ENCODE results near the gene TBC1D9.

Gene TBC1D9

DNA sequence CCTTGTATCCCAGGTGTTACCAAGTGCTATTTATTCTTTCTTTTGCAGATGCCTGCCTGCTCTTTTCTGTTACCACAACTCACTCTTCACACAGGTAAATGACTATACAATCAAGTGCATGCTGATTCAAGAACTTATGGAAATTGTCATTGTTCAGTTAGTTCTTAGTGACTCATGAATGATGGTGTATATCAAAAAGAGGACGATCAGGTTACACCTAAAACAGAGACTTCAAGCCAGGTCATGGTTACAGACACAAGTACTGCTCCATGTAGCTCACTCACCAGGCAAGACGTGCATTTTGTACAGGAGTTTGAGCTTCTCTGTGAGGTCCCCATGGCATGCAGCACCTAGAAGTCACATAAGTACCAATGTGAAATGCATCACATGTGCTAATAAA is 128.2 kb downstream of the TBC1D9 start:
- DNase-seq (ENCODE audit: extremely low read depth in 1 of 2, low read depth in 1 of 2), result no peak

GRCh38 chr4:140626661-140627376 is 129.4 kb downstream of the TBC1D9 start:
- DNase-seq (ENCODE audit: extremely low read depth in 1 of 2, low read depth in 1 of 2), result no peak

DNA sequence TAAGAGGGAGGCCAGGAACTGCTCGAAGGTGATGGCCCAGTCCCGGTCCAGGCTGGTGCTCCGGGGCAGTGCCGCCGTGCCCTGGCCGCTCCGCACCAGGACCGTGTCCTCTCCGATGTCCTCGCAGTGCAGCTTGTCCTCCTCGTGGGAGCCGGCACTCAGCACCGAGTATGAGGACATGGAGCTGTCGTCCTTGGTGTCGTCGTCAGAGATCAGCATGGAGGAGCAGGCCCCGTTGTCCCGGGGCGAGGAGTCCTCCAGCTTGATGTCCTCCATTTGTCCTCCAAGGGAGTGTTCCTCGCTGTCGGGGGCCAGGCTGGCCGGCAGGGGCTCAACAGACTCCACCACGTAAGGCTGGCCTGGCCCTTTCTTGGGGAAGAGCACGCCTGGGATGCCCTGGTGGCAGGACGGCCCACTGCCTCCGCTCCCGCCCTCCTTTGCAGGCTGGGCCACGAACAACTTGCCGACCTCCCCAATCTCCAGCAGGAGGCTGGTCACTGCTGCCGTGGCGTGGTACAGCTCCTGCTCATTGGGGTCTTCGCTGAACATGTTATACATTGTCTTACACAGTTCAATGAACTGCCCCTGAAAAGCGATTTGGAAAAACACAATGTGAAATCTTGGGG is 133.7 kb downstream of the TBC1D9 start:
- DNase-seq (ENCODE audit: extremely low read depth in 1 of 2, low read depth in 1 of 2), result no peak

GRCh38 chr4:140621161-140621560 is 135.0 kb downstream of the TBC1D9 start:
- DNase-seq (ENCODE audit: extremely low read depth in 1 of 2, low read depth in 1 of 2), result no peak

GRCh38 chr4:140617499-140618248 is 138.5 kb downstream of the TBC1D9 start:
- no peak for DNase-seq (ENCODE audit: extremely low read depth in 1 of 2, low read depth in 1 of 2)

- no peak for DNase-seq (ENCODE audit: extremely low read depth in 1 of 2, low read depth in 1 of 2)
Measured at GRCh38 chr4:140615451-140615850, 140.7 kb downstream of the TBC1D9 start.

DNA sequence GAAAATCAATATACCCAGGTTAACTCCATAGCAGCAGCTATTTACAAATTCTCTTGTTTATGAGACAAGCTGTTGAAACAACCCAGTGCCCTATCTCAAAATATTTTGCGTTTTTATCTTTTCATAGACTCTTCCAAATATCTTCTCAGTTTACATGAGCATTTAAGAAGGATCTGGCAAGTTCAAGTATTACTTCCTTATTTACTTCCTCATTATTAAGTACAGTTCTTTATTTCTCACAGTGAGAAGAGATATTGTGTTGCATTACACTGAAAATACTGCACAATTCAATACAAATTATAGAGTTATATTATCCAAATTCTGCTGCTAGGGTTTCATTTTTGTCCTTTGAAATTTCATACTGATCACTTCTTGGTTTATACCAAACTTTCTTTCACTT is 143.8 kb downstream of the TBC1D9 start:
- DNase-seq (ENCODE audit: extremely low read depth in 1 of 2, low read depth in 1 of 2), result no peak

GRCh38 chr4:140611854-140612253 is 144.3 kb downstream of the TBC1D9 start:
- DNase-seq (ENCODE audit: extremely low read depth in 1 of 2, low read depth in 1 of 2), result no peak

DNA sequence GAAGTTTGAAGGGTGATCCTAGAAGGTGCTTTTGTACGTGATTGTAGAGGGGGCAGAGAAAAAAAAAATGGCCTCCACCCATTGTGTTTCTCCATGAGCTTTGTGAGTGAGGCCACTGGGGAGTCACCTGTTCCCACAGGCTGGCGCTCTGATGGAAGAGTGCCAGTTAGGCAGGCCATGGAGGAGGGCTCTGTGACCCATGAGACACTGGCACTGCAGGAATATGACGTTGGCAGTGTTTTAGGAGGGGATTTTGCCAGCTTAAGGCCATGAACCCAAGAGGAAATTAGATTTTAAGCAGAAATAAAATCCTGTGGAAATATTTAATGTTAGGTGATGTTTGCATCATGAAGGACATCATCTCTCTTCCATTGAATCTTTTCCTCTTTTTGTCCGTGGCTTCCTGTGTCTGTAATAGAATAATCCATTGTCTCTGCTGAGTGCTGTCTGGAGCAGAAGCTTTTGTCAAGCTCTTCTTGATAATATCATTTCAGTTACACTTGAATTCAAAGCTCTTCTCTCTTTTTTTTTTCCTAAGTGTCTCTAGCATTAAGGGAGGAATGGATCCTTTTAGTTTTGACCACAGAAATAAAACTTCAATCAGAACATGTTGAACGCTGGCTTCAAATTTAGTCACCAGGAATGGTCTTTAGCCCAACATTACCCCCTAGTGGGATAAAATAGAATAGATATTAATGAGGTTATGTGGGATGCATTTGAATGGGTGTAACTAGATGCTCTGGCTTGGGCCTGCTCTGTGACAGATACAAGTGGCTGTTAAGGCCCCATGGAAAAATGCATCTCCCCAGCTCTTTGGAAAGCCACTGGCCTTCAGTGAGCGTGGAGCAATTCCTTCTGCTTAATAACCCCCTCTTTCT is 146.4 kb downstream of the TBC1D9 start:
- no peak for DNase-seq (ENCODE audit: extremely low read depth in 1 of 2, low read depth in 1 of 2)

GRCh38 chr4:140607852-140608251 is 148.3 kb downstream of the TBC1D9 start:
- DNase-seq (ENCODE audit: extremely low read depth in 1 of 2, low read depth in 1 of 2), result no peak

DNA sequence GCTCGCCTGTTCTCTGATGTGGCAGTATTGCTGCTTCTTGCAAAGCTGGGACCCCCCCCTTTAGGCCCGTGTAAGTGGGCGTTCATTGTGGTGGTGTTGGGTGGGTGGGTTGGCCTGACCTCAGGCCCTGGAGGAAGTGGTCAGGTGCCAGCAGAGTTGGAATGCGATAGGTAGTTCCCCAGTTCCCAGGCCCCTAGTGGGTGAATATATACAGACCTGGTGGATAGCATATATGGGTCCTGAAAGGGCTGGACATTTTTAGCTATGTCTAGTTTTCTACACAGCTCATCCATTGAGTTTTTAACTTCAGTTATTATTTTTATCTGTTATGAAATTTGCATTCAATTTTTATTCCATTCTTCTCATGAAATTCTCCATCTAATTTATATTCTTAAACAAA is 151.6 kb downstream of the TBC1D9 start:
- DNase-seq (ENCODE audit: extremely low read depth in 1 of 2, low read depth in 1 of 2), result no peak

- no peak for DNase-seq (ENCODE audit: extremely low read depth in 1 of 2, low read depth in 1 of 2)
Measured at GRCh38 chr4:140603286-140603685, 152.9 kb downstream of the TBC1D9 start.

- no peak for DNase-seq (ENCODE audit: extremely low read depth in 1 of 2, low read depth in 1 of 2)
Measured at GRCh38 chr4:140602714-140603113, 153.5 kb downstream of the TBC1D9 start.

- no peak for DNase-seq (ENCODE audit: extremely low read depth in 1 of 2, low read depth in 1 of 2)
Measured at GRCh38 chr4:140600408-140600807, 155.8 kb downstream of the TBC1D9 start.

GRCh38 chr4:140595065-140595464 is 161.1 kb downstream of the TBC1D9 start:
- no peak for DNase-seq (ENCODE audit: extremely low read depth in 1 of 2, low read depth in 1 of 2)

- no peak for DNase-seq (ENCODE audit: extremely low read depth in 1 of 2, low read depth in 1 of 2)
Measured at GRCh38 chr4:140584439-140584838, 171.7 kb downstream of the TBC1D9 start.

DNA sequence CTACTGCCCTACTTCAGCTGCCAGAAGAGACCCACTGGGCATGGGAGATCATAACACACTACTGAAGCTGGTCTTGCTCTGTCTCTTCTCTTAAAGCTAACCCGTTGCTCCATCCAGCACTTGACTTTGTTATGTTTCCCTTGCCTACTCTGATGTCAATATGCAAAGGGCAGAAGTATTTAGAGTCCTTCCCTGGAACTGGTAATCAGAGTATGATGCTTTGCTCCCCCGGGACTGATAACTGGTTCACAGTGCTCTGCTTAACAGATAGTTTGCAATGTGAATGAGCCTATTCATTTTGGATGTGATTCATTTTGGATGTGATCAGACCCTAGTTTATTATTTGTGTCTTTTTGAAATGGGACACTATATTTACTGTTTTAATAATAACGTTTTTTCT is 175.1 kb downstream of the TBC1D9 start:
- DNase-seq (ENCODE audit: extremely low read depth in 1 of 2, low read depth in 1 of 2), result no peak

GRCh38 chr4:140579278-140579677 is 176.9 kb downstream of the TBC1D9 start:
- DNase-seq (ENCODE audit: extremely low read depth in 1 of 2, low read depth in 1 of 2), result no peak

DNA sequence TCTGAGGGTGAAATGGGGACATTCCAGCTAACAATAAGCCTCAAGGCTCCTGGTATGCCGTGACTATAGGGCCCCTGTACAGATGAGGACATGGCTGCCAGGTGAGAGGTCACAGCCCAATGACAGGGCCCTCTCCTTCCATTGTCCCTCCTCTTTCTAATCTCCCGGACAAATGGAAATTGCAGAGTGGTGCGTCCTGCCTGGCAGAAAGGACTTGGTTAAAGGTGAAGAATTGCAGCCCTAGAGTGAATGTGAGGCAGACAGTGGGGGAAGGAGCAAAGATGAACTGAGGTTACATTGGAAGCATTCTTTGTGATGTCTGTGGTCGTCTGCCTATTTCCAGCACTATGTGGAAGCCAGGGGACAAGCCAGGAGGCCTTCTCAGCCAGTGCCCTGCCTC is 180.7 kb downstream of the TBC1D9 start:
- no peak for DNase-seq (ENCODE audit: extremely low read depth in 1 of 2, low read depth in 1 of 2)

- DNase-seq (ENCODE audit: extremely low read depth in 1 of 2, low read depth in 1 of 2), result no peak
Measured at GRCh38 chr4:140571620-140572019, 184.6 kb downstream of the TBC1D9 start.
